Lower lobe of right lung (tissue), 2 donors: Measurements from ENCODE around the gene FGGY. TPM values are rescaled to one million over a fixed set of nuclear protein-coding genes. Genes with fewer than 3 reads are reported as not detected.

Experiments
- ATAC-seq, 2 donors: fragments of 200-7000 bp; cut with Tn5 transposase; one replicate each; pipeline ENCODE4 v1.9.1; 2020 to 2022; ENCODE audit warnings: mild to moderate bottlenecking in 2 of 2, moderate library complexity in 2 of 2
- DNase-seq: peaks from one replicate; pipeline ENCODE4 v3.0.0-alpha.2; 2020
- H3K27ac ChIP-seq: fragments of 200-600 bp; one replicate; pipeline ENCODE4 v1.8.0; 2022
- H3K27me3 ChIP-seq: fragments of 200-600 bp; one replicate; pipeline ENCODE4 v1.8.0; 2022; ENCODE audit warnings: low read depth
- H3K36me3 ChIP-seq: fragments of 200-600 bp; one replicate; pipeline ENCODE4 v1.8.0; 2022; ENCODE audit warnings: mild to moderate bottlenecking
- H3K4me1 ChIP-seq: fragments of 200-600 bp; one replicate; pipeline ENCODE4 v1.8.0; 2022
- H3K4me3 ChIP-seq: fragments of 200-600 bp; one replicate; pipeline ENCODE4 v1.8.0; 2022; ENCODE audit warnings: mild to moderate bottlenecking
- H3K9me3 ChIP-seq: fragments of 200-600 bp; one replicate; pipeline ENCODE4 v1.8.0; 2022
- CTCF ChIP-seq: fragments of 200-600 bp; IDR thresholded peaks from one replicate; pipeline ENCODE4 v1.8.0; 2022; ENCODE audit warnings: antibody characterized with exemption, mild to moderate bottlenecking
- intact Hi-C: fragments of 100-400 bp; cut with DNase I; formaldehyde crosslinking; loops from one replicate; pipeline ENCODE4 v1.11.0; 2022
- total RNA-seq: library from RNA; stranded (reverse); fragmentation: NEBNext Ultra II Directional; extraction: Animal tissue kit (Norgen Biotek cat#: 25700); gene quantifications from one replicate; pipeline ENCODE4 v1.2.1, GENCODE V29; 2021
- donor health status: DM: no; HTN: yes; CAD: no; lungs with severe emphysema.

FGGY gene
- total RNA-seq, 1 donor from 2014 or later: 31.4 TPM

DNA sequence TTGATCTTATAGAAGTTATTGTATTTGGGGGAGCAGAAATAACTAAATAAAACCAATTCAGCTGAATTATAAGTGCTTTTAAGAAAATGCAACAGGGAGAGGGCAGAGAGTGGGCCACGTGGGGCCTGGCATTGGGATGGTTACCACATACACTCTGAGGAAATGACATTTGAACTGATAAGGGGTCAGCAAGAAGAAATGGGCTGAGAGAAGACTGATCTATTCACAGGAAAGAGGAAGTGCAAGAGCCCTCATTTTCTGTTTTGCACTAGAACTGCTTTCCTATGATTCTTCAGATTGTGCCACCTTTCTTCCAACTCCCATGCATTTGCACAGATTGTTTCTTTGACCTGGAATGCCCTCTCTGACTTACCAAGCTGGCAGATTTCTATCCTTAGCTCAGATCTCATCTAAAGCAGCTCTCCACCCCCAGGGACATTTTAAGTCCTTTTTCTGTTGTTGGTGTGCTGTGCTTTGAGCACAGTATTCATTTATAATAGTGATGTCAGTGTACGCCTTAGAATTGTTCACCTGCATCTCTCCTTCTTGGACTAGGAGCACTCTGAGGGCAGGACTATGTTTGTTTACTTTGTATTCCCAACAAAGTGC is 115.9 kb downstream of the FGGY start:
- DNase-seq: no peak
- Histone ChIP-seq H3K4me1 (peaks cover 5% of the 10 kb centered on the region), H3K9me3 (no peaks in the 10 kb centered on the region), H3K4me3 (no peak overlapping the region), H3K36me3 (no peaks in the 10 kb centered on the region), H3K27ac (no peak overlapping the region), H3K27me3 (no peaks in the 10 kb centered on the region)
- TF ChIP-seq CTCF: no peak
- intact Hi-C loops: no loop called here
- peak in 1 of 2 donors; percentile 66 for ATAC-seq

DNA sequence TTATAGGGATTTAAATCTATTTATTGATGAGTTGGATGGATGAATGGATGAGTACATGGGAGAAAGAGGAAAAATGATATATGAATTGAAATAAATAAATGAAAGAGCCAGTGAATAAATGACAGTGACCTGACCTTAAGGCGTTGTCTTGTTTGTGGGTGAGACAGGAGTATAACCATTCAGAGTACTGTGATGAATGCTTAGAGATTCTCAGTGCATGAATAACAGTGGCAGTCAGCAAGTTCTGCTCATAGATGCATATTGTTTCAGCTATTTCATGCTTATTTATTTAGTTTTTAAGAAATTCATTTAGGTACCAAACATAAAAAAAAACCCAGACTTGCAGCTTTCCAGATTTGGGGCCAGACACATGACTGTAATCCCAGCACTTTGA is 116.4 kb downstream of the FGGY start:
- no peaks in the 10 kb centered on the region for H3K9me3 ChIP-seq
- H3K27ac ChIP-seq: no peak overlapping the region
- no peaks in the 10 kb centered on the region for H3K27me3 ChIP-seq
- no peak for TF ChIP-seq CTCF
- no peaks in the 10 kb centered on the region for H3K36me3 ChIP-seq
- peaks cover 5% of the 10 kb centered on the region for H3K4me1 ChIP-seq
- intact Hi-C loops: no loop called here
- no peak overlapping the region for H3K4me3 ChIP-seq
- ATAC-seq: no peak
- DNase-seq: no peak

- Histone ChIP-seq H3K4me3 (no peak overlapping the region), H3K36me3 (no peaks in the 10 kb centered on the region), H3K27ac (no peak overlapping the region), H3K27me3 (no peaks in the 10 kb centered on the region), H3K4me1 (no peaks in the 10 kb centered on the region), H3K9me3 (no peaks in the 10 kb centered on the region)
- intact Hi-C loops: no loop called here
- TF ChIP-seq CTCF: no peak
- no peak for ATAC-seq
- no peak for DNase-seq
Observed at GRCh38 chr1:59414406-59415133, 117.7 kb downstream of the FGGY start.

DNA sequence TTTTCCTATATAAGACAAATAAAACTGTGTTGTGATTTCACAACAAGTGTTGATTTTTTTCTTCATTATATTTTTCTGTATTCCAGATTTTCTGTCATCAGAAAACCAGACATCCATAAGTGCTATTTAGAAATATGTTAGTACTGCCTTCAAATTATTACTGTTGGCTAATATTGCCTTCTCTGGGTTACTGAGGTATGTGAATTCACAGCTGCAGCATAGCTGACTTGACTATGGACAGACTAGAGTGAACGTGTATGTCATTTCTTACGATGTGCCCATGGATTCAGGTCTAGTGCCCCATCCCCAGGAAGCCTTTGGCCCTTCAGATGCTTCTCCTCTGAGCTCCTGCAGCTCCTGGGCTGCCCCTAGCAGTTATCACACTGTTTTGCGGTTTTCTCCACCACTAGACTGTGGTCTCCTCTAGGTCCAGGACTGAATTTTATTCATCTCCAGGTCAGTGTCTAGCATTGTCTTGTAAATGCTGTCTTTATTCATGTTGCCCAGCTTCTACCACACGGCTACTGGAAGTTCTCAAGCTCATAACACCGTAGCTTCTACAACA is 118.5 kb downstream of the FGGY start:
- no peak overlapping the region for H3K4me3 ChIP-seq
- TF ChIP-seq CTCF: no peak
- H3K36me3 ChIP-seq: no peaks in the 10 kb centered on the region
- no peak for ATAC-seq
- no peaks in the 10 kb centered on the region for H3K4me1 ChIP-seq
- no peak overlapping the region for H3K27ac ChIP-seq
- H3K9me3 ChIP-seq: no peaks in the 10 kb centered on the region
- intact Hi-C loops: no loop called here
- no peak for DNase-seq
- no peaks in the 10 kb centered on the region for H3K27me3 ChIP-seq

DNA sequence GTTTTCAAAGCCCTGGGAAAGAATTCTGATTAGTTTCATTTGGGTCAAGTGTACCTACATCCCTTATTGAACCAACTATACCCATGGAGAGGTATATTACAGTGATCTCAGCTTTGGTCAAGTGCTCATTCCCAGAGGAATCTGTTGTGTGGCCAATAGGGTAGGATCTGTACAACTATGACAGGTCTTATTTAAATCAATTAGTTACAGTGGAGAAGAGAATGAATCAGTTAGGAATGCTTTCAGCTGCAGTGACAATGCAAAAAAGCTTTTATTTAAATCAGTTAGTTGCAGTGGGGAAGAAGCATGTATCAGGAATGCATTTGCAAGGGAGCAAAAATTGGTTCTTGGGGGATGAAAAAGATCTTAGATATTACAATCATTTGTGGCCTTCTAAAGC is 119.0 kb downstream of the FGGY start:
- no peak for ATAC-seq
- Histone ChIP-seq H3K36me3 (no peaks in the 10 kb centered on the region), H3K4me1 (no peaks in the 10 kb centered on the region), H3K27me3 (no peaks in the 10 kb centered on the region), H3K27ac (no peak overlapping the region), H3K9me3 (no peaks in the 10 kb centered on the region), H3K4me3 (no peak overlapping the region)
- TF ChIP-seq CTCF: no peak
- DNase-seq: no peak
- intact Hi-C loops: no loop called here
